Hepatocyte (in vitro differentiated cells): ENCODE data around the gene CPA5.

Experiments used
- EZH2 ChIP-seq: fragments of 200-600 bp; sonication (generic); IDR thresholded peaks from 2 replicates; pipeline ENCODE4 v1.6.1; 2016; ENCODE audit warnings: antibody characterized with exemption, mild to moderate bottlenecking, borderline replicate concordance
- TF ChIP-seq, protein P1 (sequence below): fragments of 200-600 bp; sonication (generic); IDR thresholded peaks from 2 replicates; pipeline ENCODE4 v1.5.1; 2016; ENCODE audit warnings: antibody characterized with exemption, mild to moderate bottlenecking; ENCODE audit not compliant: poor library complexity

DNA sequence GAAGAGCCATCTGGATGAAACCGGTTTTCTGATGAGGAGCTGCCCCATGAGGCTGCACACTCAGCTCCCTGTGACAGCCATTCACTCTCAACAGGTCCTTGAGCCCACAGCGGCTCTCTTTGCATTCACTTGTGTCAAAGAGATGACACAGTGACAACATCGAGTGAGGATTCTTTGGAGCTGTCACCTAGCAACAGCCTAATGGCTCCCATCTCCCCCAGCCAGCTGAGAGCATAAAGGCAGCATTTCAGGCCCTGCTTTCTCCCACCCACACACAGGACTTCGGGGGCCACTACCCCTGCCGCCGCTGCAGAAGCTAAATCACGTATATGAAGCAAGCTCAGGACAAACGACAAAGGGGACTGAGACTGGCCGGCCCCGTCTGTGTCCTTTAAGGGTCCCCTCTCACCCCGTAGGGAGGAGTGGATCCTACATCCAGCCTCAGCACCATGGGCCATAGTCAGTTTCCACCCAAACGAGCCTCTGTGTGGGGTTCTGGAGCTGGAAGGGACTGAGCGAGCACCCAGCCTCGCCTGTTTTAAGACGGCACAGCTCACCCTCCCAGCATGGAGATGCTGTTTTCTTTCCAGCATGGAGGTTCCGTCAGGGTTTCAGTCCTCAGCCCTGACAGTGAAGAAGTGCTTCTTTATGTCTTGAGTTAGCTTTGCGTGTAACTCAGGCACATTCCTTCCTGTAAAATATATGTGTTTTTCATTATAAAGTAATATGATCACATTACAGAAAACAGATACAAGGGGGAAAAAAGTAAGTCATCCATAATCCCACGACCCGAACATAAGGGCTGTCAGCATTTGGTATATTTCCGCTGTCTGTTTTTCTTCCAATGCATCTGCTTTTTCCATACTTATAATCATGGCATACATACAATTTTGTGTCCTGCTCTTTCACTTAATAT is 46.7 kb upstream of the CPA5 start:
- TF ChIP-seq, protein P1, sequence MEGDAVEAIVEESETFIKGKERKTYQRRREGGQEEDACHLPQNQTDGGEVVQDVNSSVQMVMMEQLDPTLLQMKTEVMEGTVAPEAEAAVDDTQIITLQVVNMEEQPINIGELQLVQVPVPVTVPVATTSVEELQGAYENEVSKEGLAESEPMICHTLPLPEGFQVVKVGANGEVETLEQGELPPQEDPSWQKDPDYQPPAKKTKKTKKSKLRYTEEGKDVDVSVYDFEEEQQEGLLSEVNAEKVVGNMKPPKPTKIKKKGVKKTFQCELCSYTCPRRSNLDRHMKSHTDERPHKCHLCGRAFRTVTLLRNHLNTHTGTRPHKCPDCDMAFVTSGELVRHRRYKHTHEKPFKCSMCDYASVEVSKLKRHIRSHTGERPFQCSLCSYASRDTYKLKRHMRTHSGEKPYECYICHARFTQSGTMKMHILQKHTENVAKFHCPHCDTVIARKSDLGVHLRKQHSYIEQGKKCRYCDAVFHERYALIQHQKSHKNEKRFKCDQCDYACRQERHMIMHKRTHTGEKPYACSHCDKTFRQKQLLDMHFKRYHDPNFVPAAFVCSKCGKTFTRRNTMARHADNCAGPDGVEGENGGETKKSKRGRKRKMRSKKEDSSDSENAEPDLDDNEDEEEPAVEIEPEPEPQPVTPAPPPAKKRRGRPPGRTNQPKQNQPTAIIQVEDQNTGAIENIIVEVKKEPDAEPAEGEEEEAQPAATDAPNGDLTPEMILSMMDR: no peak
- no peak for TF ChIP-seq EZH2
